HG02870 (cell line): ENCODE data around the gene ENTREP3.
"Not testable (repeated sequence)": the region's sequence is repeated elsewhere in the genome, so short reads cannot be mapped to it uniquely, and the experiment has no call there.

Experiments
- ATAC-seq: cut with Tn5 transposase; IDR thresholded peaks from one replicate; pipeline ENCODE4 v1.9.1; 2021; ENCODE audit warnings: mild to moderate bottlenecking, moderate library complexity; ENCODE audit not compliant: unreplicated experiment

ENTREP3 gene

DNA sequence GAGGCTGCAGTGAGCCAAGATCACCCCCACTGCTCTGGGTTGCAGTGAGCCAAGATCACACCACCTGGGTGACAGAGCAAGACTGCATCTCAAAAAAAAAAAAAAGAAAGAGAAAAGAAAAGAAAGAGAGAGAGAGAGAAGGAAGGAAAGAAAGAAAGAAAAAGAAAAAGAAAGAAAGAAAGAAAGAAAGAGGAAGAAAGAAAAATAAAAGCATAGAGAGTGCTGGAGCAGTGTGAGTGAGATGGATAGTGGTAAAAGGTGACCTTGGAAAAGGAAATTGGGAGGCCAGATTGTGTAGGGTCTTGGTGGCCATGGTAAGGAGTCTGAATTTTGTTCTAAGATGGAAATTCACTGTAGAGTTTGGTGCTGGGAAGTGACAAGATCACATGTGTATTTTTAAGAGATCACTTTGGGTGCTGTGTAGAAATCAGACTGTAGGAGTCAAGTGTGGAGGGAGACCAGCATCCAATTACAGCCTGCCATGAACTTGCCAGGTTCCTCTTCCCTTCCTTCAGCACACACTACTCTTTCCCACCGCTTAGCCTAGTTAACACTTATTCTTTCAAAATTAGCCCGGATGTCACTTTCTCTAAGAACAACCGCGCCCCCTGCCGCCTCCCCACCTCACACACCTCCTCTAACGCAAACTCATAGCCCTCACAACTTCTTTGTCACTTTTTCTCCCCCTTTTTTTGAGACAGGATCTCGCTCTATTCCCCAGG, 28.9 kb downstream of the ENTREP3 start:
- no peak for ATAC-seq

DNA sequence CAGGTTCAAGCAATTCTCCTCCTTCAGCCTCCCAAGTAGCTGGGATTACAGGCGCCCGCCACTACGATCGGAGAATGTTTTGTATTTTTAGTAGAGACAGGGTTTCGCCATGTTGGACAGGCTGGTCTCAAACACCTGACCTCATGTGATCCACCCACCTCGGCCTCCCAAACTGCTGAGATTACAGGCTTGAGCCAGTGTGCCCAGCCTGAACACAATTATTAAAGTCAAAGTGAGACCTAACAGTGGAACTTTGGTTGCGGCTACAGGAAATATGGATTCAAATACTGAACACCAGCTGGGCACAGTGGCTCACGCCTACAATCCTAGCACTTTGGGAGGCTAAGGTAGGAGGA, 29.9 kb downstream of the ENTREP3 start:
- ATAC-seq: not testable (repeated sequence)

DNA sequence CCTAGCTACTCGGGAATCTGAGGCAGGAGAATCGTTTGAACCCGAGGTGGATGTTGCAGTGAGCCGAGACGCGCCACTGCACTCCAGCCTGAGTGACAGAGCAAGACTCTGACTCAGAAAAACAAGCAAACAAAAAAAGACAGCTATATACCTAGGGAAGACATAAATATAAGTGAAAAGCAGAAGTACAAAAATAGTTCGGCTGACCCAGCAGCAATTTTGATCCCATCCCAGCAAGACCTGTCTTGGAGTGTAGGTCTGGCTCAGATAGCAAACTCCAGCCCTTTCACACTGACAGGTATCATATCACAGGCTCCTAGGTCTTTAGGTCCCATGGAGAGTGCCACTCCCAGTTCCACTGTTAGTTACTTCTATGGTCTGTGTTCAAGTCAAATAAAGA, 32.2 kb downstream of the ENTREP3 start:
- no peak for ATAC-seq

DNA sequence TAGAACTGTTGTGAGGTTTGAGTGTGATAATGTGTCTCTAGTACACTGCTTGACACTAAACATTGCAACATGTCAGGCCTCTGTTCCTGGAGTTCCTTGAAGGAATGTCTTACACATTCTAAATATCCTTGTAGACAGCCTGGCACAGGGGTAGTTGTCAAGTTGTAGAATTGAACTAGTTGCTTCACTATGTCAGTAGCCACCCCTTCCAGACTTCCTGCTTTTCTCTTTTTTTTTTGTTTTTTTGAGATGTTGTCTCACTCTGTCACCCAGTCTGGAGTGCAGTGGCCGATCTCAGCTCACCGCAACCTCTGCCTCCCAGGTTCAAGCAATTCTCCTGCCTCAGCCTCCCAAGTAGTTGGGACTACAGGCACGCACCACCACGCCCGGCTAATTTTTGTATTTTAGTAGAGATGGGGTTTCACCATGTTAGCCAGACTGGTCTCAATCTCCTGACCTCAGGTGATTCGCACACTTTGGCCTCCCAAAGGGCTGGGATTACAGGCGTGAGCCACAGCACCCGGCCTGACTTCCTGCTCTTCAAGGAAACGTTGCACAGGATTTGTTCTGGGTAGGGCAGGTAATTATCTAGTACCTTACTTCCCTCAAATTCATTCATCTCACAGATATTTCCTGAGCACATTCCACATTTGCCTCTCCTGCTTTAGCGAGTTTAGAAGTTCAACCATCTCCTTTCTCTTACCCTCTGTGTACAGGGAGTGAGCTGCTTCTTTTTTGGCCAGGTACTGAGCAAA, 34.9 kb downstream of the ENTREP3 start:
- ATAC-seq: not testable (repeated sequence)

DNA sequence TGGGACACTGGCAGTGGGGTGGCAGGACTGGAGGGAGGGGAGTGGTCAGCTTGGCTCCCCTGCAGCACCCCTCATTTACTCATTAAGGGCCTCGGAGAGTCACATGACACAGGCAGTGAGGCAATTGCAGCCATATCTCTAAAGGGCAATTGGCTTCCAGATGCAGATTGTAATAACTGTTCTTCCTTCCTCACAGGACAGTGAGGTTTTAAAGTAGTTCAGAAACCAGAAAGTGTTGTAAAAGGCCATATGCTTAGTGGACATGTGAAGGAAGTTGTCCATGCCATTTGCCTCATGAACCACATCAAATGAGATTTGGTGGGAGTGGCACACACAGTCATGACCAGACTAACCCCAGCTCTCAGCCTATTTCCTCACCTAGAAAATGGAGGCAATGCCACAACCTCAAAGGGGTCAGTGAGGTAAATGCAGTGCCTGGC, 35.7 kb downstream of the ENTREP3 start:
- ATAC-seq: no peak

DNA sequence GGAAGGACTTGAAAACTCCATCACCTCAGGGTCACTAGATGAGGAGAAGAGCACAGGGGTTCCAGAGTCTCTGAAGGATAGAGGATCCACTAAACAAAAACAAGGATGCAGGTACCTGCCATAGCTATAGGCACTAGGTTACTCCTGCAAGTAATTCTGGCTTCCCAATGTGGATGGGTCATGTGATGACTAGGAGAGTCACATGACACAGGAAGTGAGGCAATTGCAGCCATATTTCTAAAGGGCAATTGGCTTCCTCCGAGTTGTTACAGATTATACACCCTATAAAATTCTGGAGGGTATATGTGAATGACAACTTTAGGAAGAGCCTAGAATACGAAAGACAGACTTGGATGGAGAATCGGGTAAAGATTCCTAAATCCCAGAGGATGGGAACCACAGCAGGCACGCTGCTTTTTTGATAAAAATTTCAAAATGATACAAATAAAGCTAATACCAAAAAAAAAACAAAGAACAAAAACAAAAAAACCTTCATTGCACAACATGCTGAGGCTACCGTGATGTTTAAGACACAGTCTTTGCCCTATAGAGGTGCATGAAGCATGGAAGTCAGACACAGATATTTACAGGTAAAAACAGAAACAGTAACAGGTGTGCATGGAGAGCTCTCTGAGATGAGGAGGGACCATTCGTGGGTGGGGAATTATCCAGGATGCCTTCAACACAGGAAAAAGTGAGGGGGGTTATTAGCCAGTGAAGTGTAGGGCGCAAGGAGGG, 36.3 kb downstream of the ENTREP3 start:
- no peak for ATAC-seq

DNA sequence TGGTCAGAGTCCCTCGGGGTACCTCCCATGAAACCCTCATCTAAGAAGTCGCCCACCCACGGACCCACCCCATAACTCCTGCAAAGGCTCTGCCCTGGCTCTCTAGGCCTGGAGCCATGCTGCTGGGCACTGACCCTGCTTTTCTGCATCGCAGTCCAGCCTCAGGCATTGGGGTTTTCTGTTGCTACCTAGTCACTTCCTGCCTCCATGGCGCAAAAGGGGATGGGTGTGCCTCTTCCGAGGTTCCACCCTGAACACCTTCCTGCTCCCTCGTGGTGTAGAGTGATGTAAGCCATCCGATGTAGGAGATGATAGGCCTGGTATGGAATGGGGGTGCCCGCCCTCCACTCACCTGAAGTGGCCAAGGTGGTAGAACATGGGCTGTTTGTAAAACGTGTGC, 40.6 kb downstream of the ENTREP3 start:
- not testable (repeated sequence) for ATAC-seq

DNA sequence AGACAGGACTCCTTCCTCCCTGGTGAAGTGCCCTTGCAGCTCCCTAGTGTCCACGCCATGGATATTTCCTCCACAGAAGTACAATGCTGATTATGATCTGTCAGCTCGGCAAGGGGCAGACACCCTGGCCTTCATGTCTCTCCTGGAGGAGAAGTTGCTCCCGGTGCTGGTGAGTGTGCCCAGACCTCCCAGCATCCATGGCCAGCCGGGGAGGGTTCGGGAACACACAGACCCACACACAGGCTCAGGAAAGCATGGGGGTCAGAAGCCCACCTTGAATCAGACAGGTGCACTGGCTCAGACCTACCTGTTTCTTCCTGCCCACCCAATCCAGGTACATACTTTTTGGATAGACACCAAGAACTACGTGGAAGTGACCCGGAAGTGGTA, 43.2 kb downstream of the ENTREP3 start:
- ATAC-seq: not testable (repeated sequence)

DNA sequence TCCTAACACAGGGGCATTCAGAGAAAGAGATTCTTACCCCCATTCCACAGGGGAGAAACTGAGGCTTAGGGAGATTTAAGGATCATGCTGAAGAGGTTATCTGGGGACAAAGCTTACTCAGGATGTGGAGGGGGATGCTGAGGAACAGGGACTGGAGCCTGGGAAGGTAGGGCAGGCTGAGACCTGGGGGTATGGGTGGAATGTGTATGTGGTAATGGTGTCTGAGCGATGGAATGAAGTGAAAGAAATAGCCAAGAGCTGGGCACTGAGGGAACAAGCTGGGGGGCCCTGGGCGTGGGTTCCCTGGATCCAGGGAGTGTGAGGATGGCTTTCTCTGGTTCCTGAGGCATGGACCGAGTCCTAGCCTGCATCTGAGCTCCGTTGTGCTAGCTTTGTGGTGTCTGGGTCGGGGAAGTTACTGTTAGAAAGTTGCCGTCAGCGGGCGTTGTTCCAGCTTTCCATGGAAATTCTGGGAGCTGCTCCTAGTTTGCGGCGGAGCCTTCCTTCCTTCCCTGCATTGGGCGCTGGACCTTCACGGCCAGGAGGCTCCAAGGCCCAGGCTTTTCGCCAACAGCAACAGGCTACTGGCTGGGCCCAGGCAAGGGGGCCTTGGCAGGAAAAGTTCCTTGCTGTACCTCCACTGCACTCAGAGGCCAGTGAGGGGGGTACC, 43.8 kb downstream of the ENTREP3 start:
- ATAC-seq: not testable (repeated sequence)

DNA sequence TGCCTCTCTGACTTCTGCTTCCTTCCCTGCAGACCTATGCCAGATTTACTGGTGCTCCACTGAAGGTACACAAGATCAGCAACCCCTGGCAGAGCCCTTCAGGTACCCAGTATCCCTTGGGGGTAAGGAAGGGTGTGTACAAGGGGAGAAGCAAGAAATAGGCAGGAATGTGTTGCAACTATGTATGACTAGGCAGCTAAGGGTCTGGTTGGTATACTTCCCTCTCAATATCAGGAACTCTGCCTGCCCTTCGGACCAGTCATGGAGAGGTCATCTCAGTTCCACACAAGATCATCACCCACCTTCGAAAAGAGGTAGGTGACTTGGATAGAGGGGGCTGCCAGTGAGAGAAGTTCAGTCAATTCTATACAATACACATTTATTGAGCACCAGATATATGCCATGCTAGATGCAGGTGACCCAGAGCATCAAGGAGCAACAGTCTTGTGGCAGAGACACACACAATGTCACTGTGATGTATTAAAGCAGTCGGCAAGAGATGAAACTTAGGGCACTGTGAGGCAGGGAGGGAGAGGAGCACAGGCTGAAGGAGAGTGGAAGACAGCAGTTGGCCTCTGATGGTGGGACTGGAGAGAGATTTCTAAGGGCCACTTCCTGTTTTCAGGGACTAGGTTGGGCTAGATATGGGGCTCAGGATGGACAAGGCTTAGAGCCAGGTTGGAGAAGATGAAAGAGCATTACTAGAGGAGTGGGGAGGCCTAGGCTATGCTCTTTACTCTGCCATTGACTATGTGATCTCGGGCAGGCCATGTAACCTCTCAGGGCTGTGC, 44.8 kb downstream of the ENTREP3 start:
- no peak for ATAC-seq

DNA sequence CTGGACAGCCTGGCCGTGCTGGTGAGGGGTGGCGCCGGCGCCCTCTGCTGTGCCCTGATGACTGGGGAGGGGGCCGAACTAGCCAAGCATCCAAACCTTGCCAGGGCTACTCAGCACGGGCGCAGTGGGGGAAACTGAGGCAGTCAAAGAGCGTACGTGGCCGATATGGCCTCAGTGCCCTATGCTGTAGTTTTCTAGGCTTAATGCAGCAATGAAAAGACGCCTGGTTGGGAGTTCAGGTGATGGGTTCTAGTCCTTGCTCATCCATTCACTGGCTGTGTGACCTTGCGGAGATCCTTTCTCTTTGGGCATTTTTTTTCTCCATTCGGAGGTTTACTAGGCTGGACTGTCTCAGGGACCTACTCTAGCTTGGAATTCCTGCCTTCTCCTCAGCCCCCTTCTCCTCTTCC, 46.0 kb downstream of the ENTREP3 start:
- no peak for ATAC-seq

DNA sequence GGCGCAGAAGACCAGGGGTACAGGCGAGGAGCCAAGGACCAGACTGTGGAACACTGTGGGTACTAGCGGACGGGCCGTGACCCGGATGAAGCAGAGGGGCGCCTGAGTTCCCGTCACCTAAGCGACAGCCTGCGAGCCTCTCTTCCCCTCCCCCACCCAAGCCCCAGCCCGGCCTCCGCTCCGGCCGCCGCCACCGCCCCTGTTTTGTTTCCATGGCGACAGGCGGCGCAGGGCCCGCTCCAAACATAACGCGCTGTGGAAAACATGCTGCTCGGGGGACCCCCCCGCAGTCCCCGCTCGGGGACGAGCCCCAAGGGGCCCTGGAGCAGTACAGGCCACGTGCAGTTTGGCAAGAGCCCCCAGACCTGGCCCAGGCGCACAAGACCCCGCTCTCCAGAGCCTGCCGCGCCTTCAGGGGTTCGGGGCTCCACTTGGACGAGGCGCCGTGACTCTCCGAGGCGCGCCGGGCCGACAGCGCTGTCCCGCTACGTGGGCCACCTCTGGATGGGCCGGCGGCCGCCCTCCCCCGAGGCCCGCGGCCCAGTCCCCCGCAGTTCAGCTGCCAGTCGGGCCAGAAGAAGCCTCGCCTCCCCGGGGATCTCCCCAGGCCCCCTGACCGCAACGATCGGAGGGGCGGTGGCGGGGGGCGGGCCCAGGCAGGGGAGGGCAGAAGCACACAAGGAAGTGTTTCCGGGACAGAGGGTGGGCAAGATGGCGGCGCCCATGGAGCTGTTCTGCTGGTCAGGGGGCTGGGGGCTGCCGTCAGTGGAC, 46.6 kb downstream of the ENTREP3 start, which contains the start of gene MTX1:
Gene MTX1 (plus strand): TSS at position 155 of the 771 bp plus-strand sequence. CDS start 110 bp downstream, at position 265.
- peak; percentile 71 for ATAC-seq

DNA sequence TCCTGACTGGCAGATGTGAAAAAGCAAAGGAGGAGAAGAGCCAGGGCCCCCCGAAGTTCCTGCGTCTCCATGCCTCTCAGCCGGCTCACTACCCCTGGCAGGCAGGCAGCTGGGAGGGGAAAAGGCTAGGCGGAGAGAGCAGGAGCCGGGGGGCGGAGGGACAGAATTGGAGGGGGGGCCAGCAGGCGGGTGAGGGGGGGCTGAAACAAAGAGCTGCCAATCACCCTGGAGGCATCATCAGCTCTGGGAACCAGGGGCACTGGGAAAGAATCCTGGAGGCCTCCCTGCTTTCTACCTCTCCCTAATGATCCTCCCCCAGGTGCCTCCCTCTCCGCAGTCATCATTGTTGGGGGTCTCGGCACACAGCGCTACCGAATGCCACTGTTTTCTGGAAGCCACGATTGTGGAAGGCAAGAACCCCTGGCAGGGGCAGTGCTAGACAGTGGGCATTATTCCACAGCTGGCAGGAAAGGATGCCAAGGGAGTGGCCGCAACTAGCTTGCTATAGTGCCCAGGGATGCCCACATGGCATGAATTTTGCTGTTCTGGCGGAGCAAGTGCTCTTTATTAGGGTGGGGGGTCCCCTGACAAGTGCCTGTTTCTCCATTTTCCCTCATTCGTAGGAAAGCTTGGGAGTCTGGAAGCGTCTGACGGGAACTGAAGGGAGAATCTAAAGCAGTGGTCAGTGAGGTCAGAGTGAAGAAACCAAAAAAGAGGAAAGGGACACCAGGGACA, 47.3 kb downstream of the ENTREP3 start, which contains the start of gene THBS3:
Gene THBS3 (minus strand): TSS at position 92 of the 735 bp plus-strand sequence. CDS start 21 bp downstream, at position 71.
- no peak for ATAC-seq

DNA sequence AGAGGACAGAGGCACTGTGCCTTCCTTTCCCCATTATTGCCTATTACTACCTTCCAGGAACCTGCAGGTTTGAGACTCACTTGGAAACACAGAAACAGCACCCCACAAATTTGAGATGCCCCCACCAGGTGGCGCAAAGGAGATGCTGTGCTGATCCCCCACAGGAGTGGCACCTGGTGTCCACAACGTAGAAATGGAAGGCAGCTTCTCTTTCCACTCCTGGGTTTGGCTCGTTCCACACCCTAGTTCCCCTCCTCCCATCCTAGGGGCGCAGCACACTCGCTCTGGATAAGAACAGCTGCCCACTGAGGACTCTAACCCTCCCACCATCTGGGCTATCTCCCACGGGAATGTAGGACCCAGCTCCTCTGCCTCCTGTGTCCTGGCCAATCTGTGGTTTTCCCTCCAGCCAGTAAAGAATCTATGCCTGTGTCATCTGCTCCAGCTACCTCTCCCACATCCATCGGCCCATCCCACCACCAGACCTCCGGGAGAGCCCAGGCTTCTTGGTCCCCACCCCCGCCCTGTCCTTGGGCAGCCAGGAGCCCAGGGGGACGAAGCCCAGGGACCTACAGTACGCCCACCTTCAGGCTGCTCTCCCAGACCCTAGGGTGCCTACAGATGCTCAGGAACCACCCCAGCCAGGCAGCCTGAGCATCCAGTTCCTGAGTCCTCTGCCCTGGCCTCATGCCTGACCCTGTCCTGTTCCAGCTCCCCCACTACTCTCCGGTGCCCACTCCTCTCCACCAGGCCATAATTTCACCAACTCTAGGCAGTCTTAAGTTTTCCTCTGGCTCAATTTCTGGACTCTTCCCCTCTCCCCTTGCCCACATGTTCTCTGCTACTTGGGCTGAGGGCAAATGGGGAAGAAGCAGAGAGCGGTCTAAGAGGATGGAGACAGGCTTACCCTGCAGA, 48.1 kb downstream of the ENTREP3 start:
- no peak for ATAC-seq

DNA sequence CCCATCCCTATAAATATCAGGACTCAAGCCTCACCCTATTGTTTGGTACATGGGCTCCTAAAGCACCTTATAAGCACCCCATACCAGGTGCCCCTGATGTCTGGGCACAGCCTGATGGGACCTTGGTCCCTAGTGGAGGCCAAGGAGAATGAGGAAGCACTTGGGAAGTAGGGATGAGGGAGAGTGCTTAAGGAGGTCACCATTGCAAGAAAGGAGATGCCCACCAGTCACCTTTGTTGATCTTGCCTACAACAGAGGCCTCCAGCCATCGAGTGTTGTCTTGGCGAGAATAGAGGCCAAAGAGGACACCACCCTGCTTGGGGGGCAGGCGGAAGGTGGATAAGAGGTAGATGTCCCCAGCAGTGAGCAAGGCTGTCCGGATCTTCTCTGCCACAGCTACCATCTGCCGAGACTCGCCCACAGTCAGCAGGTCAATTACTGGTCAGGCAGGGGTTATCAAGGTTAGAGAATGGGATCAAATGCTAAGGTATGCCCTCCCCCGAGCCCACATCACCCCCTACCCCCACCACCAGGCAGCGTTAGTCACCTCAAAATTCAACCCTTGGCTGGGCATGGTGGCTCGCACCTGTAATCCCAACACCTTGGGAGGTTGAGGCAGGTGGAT, 49.2 kb downstream of the ENTREP3 start:
- ATAC-seq: no peak

DNA sequence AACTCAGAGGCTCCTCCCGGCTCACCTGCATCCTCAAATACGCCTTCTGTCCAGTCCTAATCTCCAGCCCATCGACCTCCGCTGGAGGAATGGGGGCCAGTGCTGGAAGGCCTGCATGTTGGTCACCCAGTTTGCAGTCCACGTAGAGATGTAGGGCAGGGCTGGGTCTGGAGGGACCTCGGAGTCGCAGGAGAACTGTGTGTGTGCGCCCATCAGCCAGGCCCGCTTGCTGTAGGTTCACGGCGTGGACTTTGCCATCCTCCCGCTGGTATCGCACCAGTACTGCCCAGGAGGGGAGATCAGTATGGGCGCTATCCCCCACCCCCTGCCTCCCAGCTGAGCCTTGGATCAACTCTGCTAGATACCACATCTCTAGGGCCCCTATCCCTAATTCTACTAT, 50.2 kb downstream of the ENTREP3 start:
- ATAC-seq: no peak
